SU-DHL-6 (cell line): ENCODE results near the gene LRP1.

Source experiments
- EZH2phosphoT487 ChIP-seq: fragments of 200-600 bp; sonication (generic), shearing (Covaris generic); conservative IDR thresholded peaks from 2 replicates; pipeline ENCODE4 v1.6.1; 2018; ENCODE audit warnings: mild to moderate bottlenecking, antibody characterized with exemption, low read length, moderate library complexity, mixed read lengths
- TF ChIP-seq, protein P1 (sequence below): fragments of 200-600 bp; sonication (generic); IDR thresholded peaks from one replicate; pipeline ENCODE4 v1.5.1; 2017; ENCODE audit warnings: antibody characterized with exemption, mild to moderate bottlenecking, low read length, moderate library complexity; ENCODE audit not compliant: insufficient read depth, poor library complexity, severe bottlenecking

DNA sequence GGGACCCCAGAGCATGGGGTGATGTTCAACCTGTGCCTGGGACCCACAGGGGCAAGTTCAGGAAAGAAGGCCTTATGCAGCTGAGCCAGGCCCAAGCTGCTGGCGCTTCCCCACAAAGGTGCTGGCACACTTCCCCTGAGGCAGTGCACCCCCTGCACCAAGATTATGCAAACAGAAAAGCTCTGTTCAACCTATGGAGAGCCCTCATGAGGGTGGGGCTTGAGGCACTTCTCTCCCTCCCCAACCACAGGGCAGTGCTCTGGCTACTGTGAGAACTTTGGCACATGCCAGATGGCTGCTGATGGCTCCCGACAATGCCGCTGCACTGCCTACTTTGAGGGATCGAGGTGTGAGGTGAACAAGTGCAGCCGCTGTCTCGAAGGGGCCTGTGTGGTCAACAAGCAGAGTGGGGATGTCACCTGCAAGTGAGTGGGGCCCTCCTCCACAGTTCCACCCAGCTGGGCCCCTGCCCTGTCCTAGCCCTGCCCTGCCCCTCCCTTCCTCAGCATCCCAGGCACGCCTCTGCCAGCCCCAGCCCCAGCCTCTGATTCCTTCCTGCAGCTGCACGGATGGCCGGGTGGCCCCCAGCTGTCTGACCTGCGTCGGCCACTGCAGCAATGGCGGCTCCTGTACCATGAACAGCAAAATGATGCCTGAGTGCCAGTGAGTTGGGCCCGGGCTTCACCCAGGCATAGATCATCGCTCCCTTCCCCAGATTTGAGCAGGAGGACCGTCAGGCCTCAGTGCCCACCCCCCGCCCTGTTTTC lies 82.8 kb downstream of the LRP1 start:
- TF ChIP-seq, protein P1, sequence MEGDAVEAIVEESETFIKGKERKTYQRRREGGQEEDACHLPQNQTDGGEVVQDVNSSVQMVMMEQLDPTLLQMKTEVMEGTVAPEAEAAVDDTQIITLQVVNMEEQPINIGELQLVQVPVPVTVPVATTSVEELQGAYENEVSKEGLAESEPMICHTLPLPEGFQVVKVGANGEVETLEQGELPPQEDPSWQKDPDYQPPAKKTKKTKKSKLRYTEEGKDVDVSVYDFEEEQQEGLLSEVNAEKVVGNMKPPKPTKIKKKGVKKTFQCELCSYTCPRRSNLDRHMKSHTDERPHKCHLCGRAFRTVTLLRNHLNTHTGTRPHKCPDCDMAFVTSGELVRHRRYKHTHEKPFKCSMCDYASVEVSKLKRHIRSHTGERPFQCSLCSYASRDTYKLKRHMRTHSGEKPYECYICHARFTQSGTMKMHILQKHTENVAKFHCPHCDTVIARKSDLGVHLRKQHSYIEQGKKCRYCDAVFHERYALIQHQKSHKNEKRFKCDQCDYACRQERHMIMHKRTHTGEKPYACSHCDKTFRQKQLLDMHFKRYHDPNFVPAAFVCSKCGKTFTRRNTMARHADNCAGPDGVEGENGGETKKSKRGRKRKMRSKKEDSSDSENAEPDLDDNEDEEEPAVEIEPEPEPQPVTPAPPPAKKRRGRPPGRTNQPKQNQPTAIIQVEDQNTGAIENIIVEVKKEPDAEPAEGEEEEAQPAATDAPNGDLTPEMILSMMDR = no peak
- no peak for TF ChIP-seq EZH2phosphoT487
